Liver (tissue), 9 donors: ENCODE data around the gene NOP14. TPM values are rescaled to one million over a fixed set of nuclear protein-coding genes. Genes with fewer than 3 reads are reported as not detected.
"Not testable (repeated sequence)": the region's sequence is repeated elsewhere in the genome, so short reads cannot be mapped to it uniquely, and the experiment has no call there.

Experiments
- DNase-seq: peaks from one replicate; pipeline ENCODE4 v3.0.0-alpha.2; 2017; ENCODE audit warnings: low spot score
- H3K27ac ChIP-seq, 2 donors: one replicate each; pipeline ENCODE4 v1.7.0; 2013; ENCODE audit warnings: inconsistent platforms in 2 of 2, low read length in 2 of 2, control low read depth in 1 of 2, low read depth in 1 of 2, mild to moderate bottlenecking in 1 of 2
- H3K27me3 ChIP-seq, 4 donors: one replicate each; pipeline versions ENCODE4 v1.6.1 to v1.7.0; 2013; ENCODE audit warnings: low read length in 3 of 4, inconsistent platforms in 1 of 4, mild to moderate bottlenecking in 1 of 4, moderate library complexity in 1 of 4; ENCODE audit not compliant: control insufficient read depth in 4 of 4, insufficient read depth in 4 of 4
- H3K36me3 ChIP-seq, 4 donors: one replicate each; pipeline versions ENCODE4 v1.6.1 to v1.7.0; 2013; ENCODE audit warnings: low read length in 3 of 4, mild to moderate bottlenecking in 3 of 4, low read depth in 1 of 4, moderate library complexity in 1 of 4; ENCODE audit not compliant: control insufficient read depth in 4 of 4, insufficient read depth in 3 of 4
- H3K4me1 ChIP-seq, 4 donors: one replicate each; pipeline versions ENCODE4 v1.6.1 to v1.7.0; 2013; ENCODE audit warnings: low read length in 3 of 4, mild to moderate bottlenecking in 3 of 4, moderate library complexity in 1 of 4; ENCODE audit not compliant: control insufficient read depth in 4 of 4, insufficient read depth in 4 of 4
- H3K4me3 ChIP-seq, 3 donors: one replicate each; pipeline versions ENCODE4 v1.6.1 to v1.7.0; 2013; ENCODE audit warnings: low read length in 3 of 3, control low read depth in 1 of 3, low read depth in 1 of 3, mild to moderate bottlenecking in 1 of 3
- H3K9ac ChIP-seq, 2 donors: one replicate each; pipeline ENCODE4 v1.7.0; 2013; ENCODE audit warnings: low read length in 2 of 2, mild to moderate bottlenecking in 2 of 2, moderate library complexity in 2 of 2, control low read depth in 1 of 2, low read depth in 1 of 2
- H3K9me3 ChIP-seq, 4 donors: one replicate each; pipeline versions ENCODE4 v1.6.1 to v1.7.0; 2013; ENCODE audit warnings: low read length in 3 of 4; ENCODE audit not compliant: control insufficient read depth in 4 of 4
- EGR1 ChIP-seq, 2 donors: IDR thresholded peaks; 2 replicates each; pipeline ENCODE4 v1.6.1; 2016 to 2018; ENCODE audit warnings: antibody characterized with exemption in 2 of 2, low read depth in 2 of 2
- FOXA1 ChIP-seq: IDR thresholded peaks from 2 replicates; pipeline ENCODE4 v1.6.1; 2016; ENCODE audit warnings: antibody characterized with exemption
- FOXA2 ChIP-seq: IDR thresholded peaks from 2 replicates; pipeline ENCODE4 v1.6.1; 2016; ENCODE audit warnings: antibody characterized with exemption
- GABPA ChIP-seq, 2 donors: IDR thresholded peaks in 1 of 2; conservative IDR thresholded peaks in 1 of 2; 2 replicates each; pipeline ENCODE4 v1.6.1; 2016; ENCODE audit warnings: antibody characterized with exemption in 2 of 2, mild to moderate bottlenecking in 1 of 2, moderate library complexity in 1 of 2
- HNF4A ChIP-seq, 2 donors: conservative IDR thresholded peaks; 2 replicates each; pipeline ENCODE4 v1.6.1; 2016; ENCODE audit warnings: antibody characterized with exemption in 2 of 2, mild to moderate bottlenecking in 2 of 2
- JUND ChIP-seq, 2 donors: IDR thresholded peaks; 2 replicates each; pipeline ENCODE4 v1.6.1; 2016; ENCODE audit warnings: antibody characterized with exemption in 2 of 2
- NR2F2 ChIP-seq: IDR thresholded peaks from 2 replicates; pipeline ENCODE4 v1.6.1; 2016; ENCODE audit warnings: antibody characterized with exemption
- RXRA ChIP-seq, 2 donors: IDR thresholded peaks; 2 replicates each; pipeline ENCODE4 v1.6.1; 2017 to 2018; ENCODE audit warnings: antibody characterized with exemption in 2 of 2, mild to moderate bottlenecking in 1 of 2
- SP1 ChIP-seq: IDR thresholded peaks from 2 replicates; pipeline ENCODE4 v1.6.1; 2018; ENCODE audit warnings: antibody characterized with exemption, mild to moderate bottlenecking
- TAF1 ChIP-seq: conservative IDR thresholded peaks from 2 replicates; pipeline ENCODE4 v1.6.1; 2016; ENCODE audit warnings: antibody characterized with exemption, mild to moderate bottlenecking
- YY1 ChIP-seq: IDR thresholded peaks from 2 replicates; pipeline ENCODE4 v1.6.1; 2016; ENCODE audit warnings: antibody characterized with exemption, mild to moderate bottlenecking
- WGBS: extraction: QIAGEN DNeasy Blood & Tissue Kit; methylation state at CpG from one replicate; pipeline ENCODE4 v1.1.7; 2013; 5-methylcytosine and 5-hydroxymethylcytosine counted together
- polyA plus RNA-seq, 2 donors: library from polyadenylated mRNA; stranded (reverse) in 1 of 2; unstranded in 1 of 2; fragments of 200-250 nt in 1 of 2; fragments of >200 nt in 1 of 2; fragmentation: Nextera tagmentation in 1 of 2; extraction: Ambion mirVana in 1 of 2; gene quantifications; one replicate each; pipeline versions ENCODE4 v1.2.1 to v1.2.3, GENCODE V29; 2013 to 2015
- total RNA-seq, 2 donors: library from RNA; depleted of rRNA; stranded (reverse); fragments of >200 nt; gene quantifications; one replicate each; pipeline ENCODE4 v1.2.3, GENCODE V29; 2014
- TF ChIP-seq, protein P1 (sequence below): IDR thresholded peaks from 2 replicates; pipeline ENCODE4 v1.6.1; 2016; ENCODE audit warnings: antibody characterized with exemption, mild to moderate bottlenecking
- TF ChIP-seq, protein P2 (sequence below): IDR thresholded peaks from 2 replicates; pipeline ENCODE4 v1.6.1; 2016; ENCODE audit warnings: antibody characterized with exemption
- TF ChIP-seq, protein P3 (sequence below): fragments of 150-350 bp; IDR thresholded peaks from 2 replicates; pipeline ENCODE4 v1.5.1; 2017; ENCODE audit warnings: improper control_type of control experiment, low read depth, low read length; ENCODE audit not compliant: missing input control
- TF ChIP-seq, protein P4 (sequence below): IDR thresholded peaks from 2 replicates; pipeline ENCODE4 v1.6.1; 2016; ENCODE audit warnings: antibody characterized with exemption
- donor health status: healthy.
- donor health status: healthy.
- donor health status: healthy.
- donor health status: healthy.
- donor health status: healthy.

Gene NOP14
- total and polyA plus RNA-seq, 4 donors, result 10.5 to 22.9 (median 14.4) TPM

DNA sequence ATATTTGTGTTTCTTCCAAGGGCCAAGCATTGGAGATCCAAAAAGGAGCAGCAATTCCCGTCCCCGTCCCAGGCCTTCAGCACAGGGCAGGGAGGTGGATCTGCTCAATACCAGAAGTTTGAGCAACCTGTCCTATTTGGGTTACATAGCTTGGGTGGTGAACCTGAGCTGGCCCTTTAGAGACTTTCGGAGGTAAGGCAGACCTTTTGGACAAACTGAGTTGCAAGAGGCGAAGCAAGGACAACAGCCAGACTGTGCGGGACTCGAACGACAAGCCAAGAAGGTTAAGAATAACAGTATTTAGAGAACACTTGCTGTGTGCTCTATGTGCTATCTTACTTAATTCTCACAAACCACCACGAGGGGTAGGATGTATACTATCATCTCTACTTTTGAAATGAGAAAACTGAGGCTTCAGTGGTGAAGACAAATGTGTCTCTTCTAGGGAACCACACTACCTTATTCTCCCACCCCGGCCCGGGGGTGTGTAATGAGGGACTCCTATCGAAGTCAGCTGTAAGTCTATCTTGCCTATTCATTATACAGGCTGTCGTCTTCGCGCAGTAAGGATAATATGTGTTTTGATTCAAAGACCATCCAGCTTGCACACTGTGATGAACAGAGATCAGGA is 1.3 kb downstream of the NOP14 start:
- 45% methylated on average over 14 of the region's 14 CpGs for WGBS
- peaks cover 6 to 24% (median 15%) of the 10 kb centered on the region in 4 donors for H3K4me1 ChIP-seq
- H3K9ac ChIP-seq, result peak overlapping the region; percentile 45 to 79
- H3K27me3 ChIP-seq, result no peaks in the 10 kb centered on the region
- peaks cover 3 to 7% (median 5%) of the 10 kb centered on the region in 4 donors for H3K36me3 ChIP-seq
- no peak for TF ChIP-seq NR2F2
- TF ChIP-seq, protein P1, sequence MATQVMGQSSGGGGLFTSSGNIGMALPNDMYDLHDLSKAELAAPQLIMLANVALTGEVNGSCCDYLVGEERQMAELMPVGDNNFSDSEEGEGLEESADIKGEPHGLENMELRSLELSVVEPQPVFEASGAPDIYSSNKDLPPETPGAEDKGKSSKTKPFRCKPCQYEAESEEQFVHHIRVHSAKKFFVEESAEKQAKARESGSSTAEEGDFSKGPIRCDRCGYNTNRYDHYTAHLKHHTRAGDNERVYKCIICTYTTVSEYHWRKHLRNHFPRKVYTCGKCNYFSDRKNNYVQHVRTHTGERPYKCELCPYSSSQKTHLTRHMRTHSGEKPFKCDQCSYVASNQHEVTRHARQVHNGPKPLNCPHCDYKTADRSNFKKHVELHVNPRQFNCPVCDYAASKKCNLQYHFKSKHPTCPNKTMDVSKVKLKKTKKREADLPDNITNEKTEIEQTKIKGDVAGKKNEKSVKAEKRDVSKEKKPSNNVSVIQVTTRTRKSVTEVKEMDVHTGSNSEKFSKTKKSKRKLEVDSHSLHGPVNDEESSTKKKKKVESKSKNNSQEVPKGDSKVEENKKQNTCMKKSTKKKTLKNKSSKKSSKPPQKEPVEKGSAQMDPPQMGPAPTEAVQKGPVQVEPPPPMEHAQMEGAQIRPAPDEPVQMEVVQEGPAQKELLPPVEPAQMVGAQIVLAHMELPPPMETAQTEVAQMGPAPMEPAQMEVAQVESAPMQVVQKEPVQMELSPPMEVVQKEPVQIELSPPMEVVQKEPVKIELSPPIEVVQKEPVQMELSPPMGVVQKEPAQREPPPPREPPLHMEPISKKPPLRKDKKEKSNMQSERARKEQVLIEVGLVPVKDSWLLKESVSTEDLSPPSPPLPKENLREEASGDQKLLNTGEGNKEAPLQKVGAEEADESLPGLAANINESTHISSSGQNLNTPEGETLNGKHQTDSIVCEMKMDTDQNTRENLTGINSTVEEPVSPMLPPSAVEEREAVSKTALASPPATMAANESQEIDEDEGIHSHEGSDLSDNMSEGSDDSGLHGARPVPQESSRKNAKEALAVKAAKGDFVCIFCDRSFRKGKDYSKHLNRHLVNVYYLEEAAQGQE, result no peak
- no peak for TF ChIP-seq FOXA1
- no peak for TF ChIP-seq FOXA2
- TF ChIP-seq SP1, result no peak
- TF ChIP-seq RXRA (IDR thresholded peaks at IDR 0.05), result no peak
- H3K27ac ChIP-seq, result no peak overlapping the region
- peak overlapping the region; percentile 72 to 98 (median 95) for H3K4me3 ChIP-seq
- H3K9me3 ChIP-seq, result no peaks in the 10 kb centered on the region
- DNase-seq, result no peak

DNA sequence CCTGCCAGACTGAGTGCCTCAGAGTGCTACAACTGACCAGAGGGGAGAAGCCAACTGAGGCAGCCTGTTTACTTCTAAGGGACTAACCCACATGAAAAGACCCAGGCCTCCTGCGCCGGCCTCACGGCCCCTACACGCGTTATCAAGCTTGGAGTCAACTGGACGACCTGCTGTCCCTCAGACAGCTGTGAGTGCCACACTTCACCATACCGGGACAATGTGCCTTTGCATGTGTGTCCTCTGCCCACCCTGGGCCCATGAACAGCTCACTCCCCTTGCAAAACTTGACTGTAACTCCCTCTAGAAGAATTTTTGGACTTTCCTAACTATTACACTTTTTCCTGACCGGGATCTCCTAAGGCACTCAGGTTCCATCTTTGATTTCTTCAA is 1.8 kb downstream of the NOP14 start:
- DNase-seq, result no peak
- no peak for TF ChIP-seq YY1
- TF ChIP-seq, protein P2, sequence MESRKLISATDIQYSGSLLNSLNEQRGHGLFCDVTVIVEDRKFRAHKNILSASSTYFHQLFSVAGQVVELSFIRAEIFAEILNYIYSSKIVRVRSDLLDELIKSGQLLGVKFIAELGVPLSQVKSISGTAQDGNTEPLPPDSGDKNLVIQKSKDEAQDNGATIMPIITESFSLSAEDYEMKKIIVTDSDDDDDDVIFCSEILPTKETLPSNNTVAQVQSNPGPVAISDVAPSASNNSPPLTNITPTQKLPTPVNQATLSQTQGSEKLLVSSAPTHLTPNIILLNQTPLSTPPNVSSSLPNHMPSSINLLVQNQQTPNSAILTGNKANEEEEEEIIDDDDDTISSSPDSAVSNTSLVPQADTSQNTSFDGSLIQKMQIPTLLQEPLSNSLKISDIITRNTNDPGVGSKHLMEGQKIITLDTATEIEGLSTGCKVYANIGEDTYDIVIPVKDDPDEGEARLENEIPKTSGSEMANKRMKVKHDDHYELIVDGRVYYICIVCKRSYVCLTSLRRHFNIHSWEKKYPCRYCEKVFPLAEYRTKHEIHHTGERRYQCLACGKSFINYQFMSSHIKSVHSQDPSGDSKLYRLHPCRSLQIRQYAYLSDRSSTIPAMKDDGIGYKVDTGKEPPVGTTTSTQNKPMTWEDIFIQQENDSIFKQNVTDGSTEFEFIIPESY, result no peak
- no peak for TF ChIP-seq EGR1 (IDR thresholded peaks at IDR 0.05; ENCODE audit: low read depth in 2 of 2)
- TF ChIP-seq HNF4A (conservative IDR thresholded peaks at IDR 0.05), result no peak
- TF ChIP-seq NR2F2, result no peak
- TF ChIP-seq, protein P3, sequence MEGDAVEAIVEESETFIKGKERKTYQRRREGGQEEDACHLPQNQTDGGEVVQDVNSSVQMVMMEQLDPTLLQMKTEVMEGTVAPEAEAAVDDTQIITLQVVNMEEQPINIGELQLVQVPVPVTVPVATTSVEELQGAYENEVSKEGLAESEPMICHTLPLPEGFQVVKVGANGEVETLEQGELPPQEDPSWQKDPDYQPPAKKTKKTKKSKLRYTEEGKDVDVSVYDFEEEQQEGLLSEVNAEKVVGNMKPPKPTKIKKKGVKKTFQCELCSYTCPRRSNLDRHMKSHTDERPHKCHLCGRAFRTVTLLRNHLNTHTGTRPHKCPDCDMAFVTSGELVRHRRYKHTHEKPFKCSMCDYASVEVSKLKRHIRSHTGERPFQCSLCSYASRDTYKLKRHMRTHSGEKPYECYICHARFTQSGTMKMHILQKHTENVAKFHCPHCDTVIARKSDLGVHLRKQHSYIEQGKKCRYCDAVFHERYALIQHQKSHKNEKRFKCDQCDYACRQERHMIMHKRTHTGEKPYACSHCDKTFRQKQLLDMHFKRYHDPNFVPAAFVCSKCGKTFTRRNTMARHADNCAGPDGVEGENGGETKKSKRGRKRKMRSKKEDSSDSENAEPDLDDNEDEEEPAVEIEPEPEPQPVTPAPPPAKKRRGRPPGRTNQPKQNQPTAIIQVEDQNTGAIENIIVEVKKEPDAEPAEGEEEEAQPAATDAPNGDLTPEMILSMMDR, result no peak
- TF ChIP-seq RXRA (IDR thresholded peaks at IDR 0.05), result no peak
- TF ChIP-seq SP1, result no peak
- TF ChIP-seq, protein P1, result no peak
- TF ChIP-seq, protein P4, sequence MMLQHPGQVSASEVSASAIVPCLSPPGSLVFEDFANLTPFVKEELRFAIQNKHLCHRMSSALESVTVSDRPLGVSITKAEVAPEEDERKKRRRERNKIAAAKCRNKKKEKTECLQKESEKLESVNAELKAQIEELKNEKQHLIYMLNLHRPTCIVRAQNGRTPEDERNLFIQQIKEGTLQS, result no peak
- TF ChIP-seq TAF1, result no peak
- TF ChIP-seq JUND (IDR thresholded peaks at IDR 0.05), result no peak
- TF ChIP-seq GABPA (IDR thresholded peaks at IDR 0.05 in 1 of 2, conservative IDR thresholded peaks at IDR 0.05 in 1 of 2), result no peak
- TF ChIP-seq FOXA1, result no peak
- H3K4me1 ChIP-seq, result peaks cover 6 to 24% (median 15%) of the 10 kb centered on the region in 4 donors
- H3K9ac ChIP-seq, result no peak overlapping the region
- no peak overlapping the region for H3K27ac ChIP-seq
- WGBS, result 78% methylated on average over 8 of the region's 8 CpGs
- peak overlapping the region in 2 of 3 donors; percentile 23 to 72 for H3K4me3 ChIP-seq
- H3K9me3 ChIP-seq, result no peaks in the 10 kb centered on the region
- no peaks in the 10 kb centered on the region for H3K27me3 ChIP-seq
- H3K36me3 ChIP-seq, result peaks cover 5 to 12% (median 8%) of the 10 kb centered on the region in 4 donors

DNA sequence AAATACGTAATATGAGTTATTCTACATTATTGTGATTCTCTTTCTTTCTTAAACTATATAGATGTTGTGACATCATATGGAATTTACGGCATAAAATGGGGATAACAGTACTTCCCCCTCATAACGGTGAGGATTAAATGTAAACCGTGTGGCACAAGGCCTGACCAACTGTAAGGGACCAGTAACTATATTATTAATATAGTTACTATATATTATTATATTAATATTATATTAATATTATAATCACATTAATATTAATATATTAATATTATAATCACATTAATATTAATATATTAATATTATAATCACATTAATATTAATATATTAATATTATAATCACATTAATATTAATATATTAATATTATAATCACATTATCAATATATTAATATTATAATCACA is 2.8 kb downstream of the NOP14 start:
- DNase-seq, H3K27ac ChIP-seq: not testable (repeated sequence)
- peaks cover 6 to 24% (median 15%) of the 10 kb centered on the region in 4 donors for H3K4me1 ChIP-seq

More for the DNA sequence above, 2.8 kb downstream of the NOP14 start:
- not testable (repeated sequence) for H3K9ac ChIP-seq, H3K27me3 ChIP-seq, H3K9me3 ChIP-seq, H3K4me3 ChIP-seq
- WGBS, result 96% methylated on average over 4 of the region's 4 CpGs
- peaks cover 8 to 18% (median 13%) of the 10 kb centered on the region in 4 donors for H3K36me3 ChIP-seq
